ENCODE measurements around the gene ST6GALNAC4. TPM values are rescaled to one million over a fixed set of nuclear protein-coding genes. Genes with fewer than 3 reads are reported as not detected.

Gene ST6GALNAC4
- total RNA-seq, 4 donors from 2014 or later, result 25.2 to 49.7 (median 31.7) TPM

GRCh38 chr9:127959398-127959797 is 42.6 kb upstream of the ST6GALNAC4 start:
- H3K4me1 ChIP-seq, result peaks cover 15 to 74% (median 49%) of the 10 kb centered on the region in 3 donors
- H3K27ac ChIP-seq, result peak overlapping the region in 3 of 4 donors; percentile 89 to 92 (median 92)
- ATAC-seq, result no peak
- H3K4me3 ChIP-seq, result no peak overlapping the region
- TF ChIP-seq EP300 (IDR thresholded peaks at IDR 0.05), result no peak
- no peak for TF ChIP-seq POLR2AphosphoS5 (IDR thresholded peaks at IDR 0.05)
- no peak for TF ChIP-seq POLR2A (IDR thresholded peaks at IDR 0.05)
- TF ChIP-seq, protein P1, sequence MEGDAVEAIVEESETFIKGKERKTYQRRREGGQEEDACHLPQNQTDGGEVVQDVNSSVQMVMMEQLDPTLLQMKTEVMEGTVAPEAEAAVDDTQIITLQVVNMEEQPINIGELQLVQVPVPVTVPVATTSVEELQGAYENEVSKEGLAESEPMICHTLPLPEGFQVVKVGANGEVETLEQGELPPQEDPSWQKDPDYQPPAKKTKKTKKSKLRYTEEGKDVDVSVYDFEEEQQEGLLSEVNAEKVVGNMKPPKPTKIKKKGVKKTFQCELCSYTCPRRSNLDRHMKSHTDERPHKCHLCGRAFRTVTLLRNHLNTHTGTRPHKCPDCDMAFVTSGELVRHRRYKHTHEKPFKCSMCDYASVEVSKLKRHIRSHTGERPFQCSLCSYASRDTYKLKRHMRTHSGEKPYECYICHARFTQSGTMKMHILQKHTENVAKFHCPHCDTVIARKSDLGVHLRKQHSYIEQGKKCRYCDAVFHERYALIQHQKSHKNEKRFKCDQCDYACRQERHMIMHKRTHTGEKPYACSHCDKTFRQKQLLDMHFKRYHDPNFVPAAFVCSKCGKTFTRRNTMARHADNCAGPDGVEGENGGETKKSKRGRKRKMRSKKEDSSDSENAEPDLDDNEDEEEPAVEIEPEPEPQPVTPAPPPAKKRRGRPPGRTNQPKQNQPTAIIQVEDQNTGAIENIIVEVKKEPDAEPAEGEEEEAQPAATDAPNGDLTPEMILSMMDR (IDR thresholded peaks at IDR 0.05), result no peak
- no peaks in the 10 kb centered on the region for H3K27me3 ChIP-seq
- no peaks in the 10 kb centered on the region for H3K36me3 ChIP-seq
- no peaks in the 10 kb centered on the region for H3K9me3 ChIP-seq
- 83 to 100% methylated on average over 1 to 4 of the region's 4 CpGs for WGBS, 2 donors (ENCODE audit: low coverage in 1 of 2)

DNA sequence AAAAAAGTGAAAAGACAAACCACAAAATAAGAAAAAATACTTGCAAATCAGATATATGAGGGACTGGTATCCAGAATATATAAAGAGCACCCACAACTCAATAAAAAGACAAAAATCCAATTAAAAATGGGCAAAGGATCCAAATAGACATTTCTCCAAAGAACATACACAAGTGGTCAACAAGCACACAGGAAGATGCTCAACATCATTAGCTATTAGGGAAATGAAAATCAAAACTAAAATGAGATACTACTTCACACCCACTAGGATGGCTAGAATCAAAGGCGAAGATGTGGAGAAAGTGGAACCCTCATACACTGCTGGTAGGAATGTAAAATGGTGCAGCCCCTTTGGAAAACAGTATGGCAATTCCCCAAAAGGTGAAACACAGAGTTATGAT is 41.9 kb upstream of the ST6GALNAC4 start:
- Histone ChIP-seq H3K36me3 (no peaks in the 10 kb centered on the region), H3K9me3 (no peaks in the 10 kb centered on the region), H3K4me3 (no peak overlapping the region), H3K27ac (peak overlapping the region in 3 of 4 donors; percentile 12 to 92 (median 89)), H3K27me3 (no peaks in the 10 kb centered on the region), H3K4me1 (peaks cover 10 to 74% (median 44%) of the 10 kb centered on the region in 3 donors)
- ATAC-seq, result no peak
- TF ChIP-seq EP300 (IDR thresholded peaks at IDR 0.05) (no peak), POLR2A (IDR thresholded peaks at IDR 0.05) (no peak), POLR2AphosphoS5 (IDR thresholded peaks at IDR 0.05) (no peak)
- TF ChIP-seq, protein P1 (IDR thresholded peaks at IDR 0.05), result no peak
- 89 to 100% methylated on average over 1 of the region's 1 CpG for WGBS, 2 donors (ENCODE audit: low coverage in 1 of 2)

DNA sequence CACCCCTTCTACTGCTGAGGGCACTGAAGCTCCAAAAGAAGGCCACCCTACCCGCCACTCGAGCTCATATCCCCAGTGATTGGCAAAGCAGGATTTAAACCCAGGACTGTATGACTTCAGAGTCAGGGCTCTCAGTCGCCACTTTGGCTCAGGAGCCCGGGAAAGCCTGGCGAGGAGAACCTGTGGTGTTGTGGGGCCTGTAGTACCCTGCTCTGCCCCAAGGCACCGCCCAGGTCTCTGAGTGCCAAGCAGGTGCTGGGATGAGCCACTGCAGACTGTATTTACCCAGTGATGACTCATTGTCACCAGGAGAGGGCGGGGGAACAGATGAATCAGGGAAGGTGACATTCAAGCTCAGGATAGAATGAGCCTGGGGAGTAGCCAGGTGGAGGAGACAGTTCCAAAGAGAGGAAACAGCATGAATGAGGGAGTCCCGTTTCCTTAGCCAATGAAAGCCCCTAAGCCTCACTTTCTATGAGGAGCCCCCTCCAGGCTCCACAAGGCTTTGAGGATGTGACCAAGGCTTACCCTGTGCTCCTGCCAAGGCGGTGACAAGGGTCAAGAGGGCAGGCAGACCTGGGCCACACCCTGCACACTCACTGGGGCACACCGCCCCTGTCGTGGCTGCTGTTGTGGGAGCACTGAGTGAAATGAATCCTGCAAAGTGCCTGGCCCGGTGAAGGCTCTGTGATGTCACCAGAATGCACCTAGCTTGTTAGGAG is 38.6 kb upstream of the ST6GALNAC4 start:
- peaks cover 2 to 74% (median 37%) of the 10 kb centered on the region in 3 donors for H3K4me1 ChIP-seq
- peak overlapping the region in 3 of 4 donors; percentile 66 to 78 (median 75) for H3K27ac ChIP-seq
- ATAC-seq, result peak; percentile 57
- H3K27me3 ChIP-seq, result no peaks in the 10 kb centered on the region
- H3K9me3 ChIP-seq, result no peaks in the 10 kb centered on the region
- no peak for TF ChIP-seq EP300 (IDR thresholded peaks at IDR 0.05)
- no peak for TF ChIP-seq POLR2A (IDR thresholded peaks at IDR 0.05)
- TF ChIP-seq, protein P1 (IDR thresholded peaks at IDR 0.05), result peak in 3 of 4 experiments; percentile 33 to 69 (median 43)
- TF ChIP-seq POLR2AphosphoS5 (IDR thresholded peaks at IDR 0.05), result peak; percentile 69
- no peak overlapping the region for H3K4me3 ChIP-seq
- no peaks in the 10 kb centered on the region for H3K36me3 ChIP-seq
- WGBS, 2 donors (ENCODE audit: low coverage in 1 of 2), result 41% methylated on average over 7 of the region's 12 CpGs; no CpG with 5 or more reads in 1 of the 2 donors

DNA sequence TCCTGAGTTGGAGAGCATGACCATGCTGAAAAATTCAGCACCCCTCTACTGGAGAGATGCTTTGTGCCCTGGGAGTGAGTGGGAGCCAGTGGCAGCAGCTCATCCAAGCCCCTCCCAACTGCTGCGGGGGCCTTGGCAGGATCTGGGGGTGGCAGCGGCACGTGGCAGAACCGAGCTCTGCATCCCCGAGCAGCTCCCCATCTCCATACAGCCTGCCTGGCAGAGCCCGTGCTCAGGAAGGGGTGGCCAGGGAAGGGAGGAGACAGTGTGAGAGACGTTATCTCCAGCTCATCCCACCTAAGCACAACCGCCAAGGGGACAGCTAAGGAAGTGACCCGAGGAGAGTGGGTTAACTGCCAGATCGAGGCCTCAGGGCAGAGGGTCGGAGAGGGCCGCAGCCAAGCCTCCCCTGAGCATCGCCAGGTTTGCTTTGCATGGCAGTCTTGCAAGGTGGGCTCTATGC is 38.0 kb upstream of the ST6GALNAC4 start:
- Histone ChIP-seq H3K27me3 (no peaks in the 10 kb centered on the region), H3K4me3 (no peak overlapping the region), H3K36me3 (no peaks in the 10 kb centered on the region), H3K27ac (peak overlapping the region in 3 of 4 donors; percentile 66 to 78 (median 75)), H3K4me1 (peaks cover 2 to 74% (median 31%) of the 10 kb centered on the region in 3 donors), H3K9me3 (no peaks in the 10 kb centered on the region)
- no peak for ATAC-seq
- WGBS, 2 donors (ENCODE audit: low coverage in 1 of 2), result no CpG with 5 or more reads among the region's 13 CpGs
- TF ChIP-seq POLR2AphosphoS5 (IDR thresholded peaks at IDR 0.05), result no peak
- TF ChIP-seq, protein P1 (IDR thresholded peaks at IDR 0.05), result no peak
- no peak for TF ChIP-seq EP300 (IDR thresholded peaks at IDR 0.05)
- TF ChIP-seq POLR2A (IDR thresholded peaks at IDR 0.05), result no peak
